Heart left ventricle (tissue), 16 donors: ENCODE results near the gene ARHGAP8. TPM values are rescaled to one million over a fixed set of nuclear protein-coding genes. Genes with fewer than 3 reads are reported as not detected.

Source experiments
- ATAC-seq, 4 donors: fragments of 200-7000 bp; cut with Tn5 transposase; one replicate each; pipeline ENCODE4 v1.9.1; 2020 to 2022; ENCODE audit warnings: moderate library complexity in 4 of 4, mild to moderate bottlenecking in 3 of 4, moderate number of reproducible peaks in 1 of 4
- DNase-seq, 5 donors: peaks; one replicate each; pipeline ENCODE4 v3.0.0-alpha.2; 2020
- H3K27ac ChIP-seq, 12 donors: fragments of 200-600 bp; sonication (generic) in 4 of 12; one replicate each; pipeline versions ENCODE4 v1.5.0 to v1.8.0; 2016 to 2022; ENCODE audit warnings: mild to moderate bottlenecking in 2 of 12
- H3K27me3 ChIP-seq, 9 donors: fragments of 200-600 bp; sonication (generic) in 2 of 9; one replicate each; pipeline versions ENCODE4 v1.5.1 to v1.8.0; 2016 to 2022; ENCODE audit warnings: mild to moderate bottlenecking in 3 of 9
- H3K36me3 ChIP-seq, 9 donors: fragments of 200-600 bp; sonication (generic) in 2 of 9; one replicate each; pipeline versions ENCODE4 v1.5.0 to v1.8.0; 2018 to 2022; ENCODE audit warnings: mild to moderate bottlenecking in 2 of 9
- H3K4me1 ChIP-seq, 12 donors: fragments of 200-600 bp; sonication (generic) in 4 of 12; one replicate each; pipeline versions ENCODE4 v1.5.0 to v1.8.0; 2016 to 2022; ENCODE audit warnings: mild to moderate bottlenecking in 3 of 12
- H3K4me3 ChIP-seq, 12 donors: fragments of 200-600 bp; sonication (generic) in 4 of 12; one replicate each; pipeline versions ENCODE4 v1.5.0 to v1.8.0; 2017 to 2022; ENCODE audit warnings: mild to moderate bottlenecking in 9 of 12, moderate library complexity in 4 of 12
- H3K9me3 ChIP-seq, 12 donors: fragments of 200-600 bp; sonication (generic) in 4 of 12; one replicate each; pipeline versions ENCODE4 v1.5.0 to v1.8.0; 2016 to 2022; ENCODE audit warnings: mild to moderate bottlenecking in 1 of 12
- CTCF ChIP-seq, 12 donors: fragments of 200-600 bp; sonication (generic) in 4 of 12; IDR thresholded peaks; one replicate each; pipeline versions ENCODE4 v1.5.0 to v1.8.0; 2018 to 2022; ENCODE audit warnings: antibody characterized with exemption in 12 of 12, mild to moderate bottlenecking in 5 of 12
- POLR2A ChIP-seq, 2 donors: fragments of 450-650 bp; IDR thresholded peaks; one replicate each; pipeline ENCODE4 v1.6.1; 2017; ENCODE audit warnings: antibody characterized with exemption in 2 of 2, mild to moderate bottlenecking in 2 of 2, moderate library complexity in 2 of 2
- whole genome bisulfite sequencing, 4 donors: extraction: QIAGEN DNeasy Blood & Tissue Kit in 2 of 4; methylation state at CpG; one replicate each; pipeline versions ENCODE4 v1.1.5 to v1.1.7; 2013 to 2018; 5-methylcytosine and 5-hydroxymethylcytosine counted together
- intact Hi-C, 10 donors: fragments of 100-400 bp; cut with DNase I; formaldehyde crosslinking; loops; one replicate each; pipeline versions ENCODE4 v1.11.1 to v1.14.2; 2022
- polyA plus RNA-seq, 2 donors: library from polyadenylated mRNA; stranded (reverse); fragments of 200-250 nt; gene quantifications; one replicate each; pipeline ENCODE4 v1.2.3, GENCODE V29; 2013
- total RNA-seq, 9 donors: library from RNA; depleted of rRNA in 2 of 9; stranded (reverse); fragments of >200 nt in 2 of 9; fragmentation: NEBNext Ultra II Directional in 3 of 9; extraction: Animal tissue kit (Norgen Biotek cat#: 25700) in 3 of 9; gene quantifications; one replicate each; pipeline versions ENCODE4 v1.1.0 to v1.2.4, GENCODE V29; 2016 to 2023
- donor health status: ischemic (EF 13 %, LVEDD 7.1; RV severe dilation, severe dysfunction).
- donor health status: healthy with polysubstance abuse.
- donor health status: DM: no; HTN: yes; CAD: no.
- donor health status: DM: no; HTN: no; CAD: no.
- donor health status: ischemic (EF 25% LVEDD 6.9; RV normal size, moderate dysfunction).
- donor health status: ischemic (EF 25% LVEDD 5.7; RV mildly dilated, moderate dysfunction).
- donor health status: healthy.
- donor health status: DM: yes; HTN: yes; CAD: no.
- donor health status: ischemic (EF 35%, LVEDD 5.7; RV mildly dilated, moderate dysfunction).
- donor health status: nonischemic (EF 11% LVEDD 7.7; RV severe dilation, severe dysfunction).
- donor health status: DM: yes; HTN: yes; CAD: no.
- donor health status: PGD.
- donor health status: ischemic (EF 29% LVEDD 5.4; RV normal size, mild dysfunction).
- donor health status: nonischemic (EF 23%, LVEDD 6.1; RV moderate dilation, normal function).

The ARHGAP8 gene
- total and polyA plus RNA-seq, 11 donors: 0.08 to 1.3 (median 0.23) TPM; not detected in 7

GRCh38 chr22:44730490-44731356 is 21.7 kb upstream of the ARHGAP8 start:
- H3K27ac ChIP-seq: peak overlapping the region in 1 of 12 donors; percentile 79
- intact Hi-C loops: no loop called here
- peak in 1 of 5 donors; percentile 20 for DNase-seq
- WGBS, 4 donors: 79 to 93% (median 86%) methylated on average over 13 to 19 of the region's 19 CpGs
- H3K4me3 ChIP-seq: no peak overlapping the region
- H3K9me3 ChIP-seq: no peaks in the 10 kb centered on the region
- ATAC-seq: no peak
- peaks cover 0 to 20% (median 12%) of the 10 kb centered on the region in 12 donors for H3K4me1 ChIP-seq
- peaks cover 0 to 4% (median 0%) of the 10 kb centered on the region in 9 donors for H3K27me3 ChIP-seq
- TF ChIP-seq POLR2A (IDR thresholded peaks at IDR 0.05): no peak
- no peak for TF ChIP-seq CTCF (IDR thresholded peaks at IDR 0.05)
- no peaks in the 10 kb centered on the region for H3K36me3 ChIP-seq

DNA sequence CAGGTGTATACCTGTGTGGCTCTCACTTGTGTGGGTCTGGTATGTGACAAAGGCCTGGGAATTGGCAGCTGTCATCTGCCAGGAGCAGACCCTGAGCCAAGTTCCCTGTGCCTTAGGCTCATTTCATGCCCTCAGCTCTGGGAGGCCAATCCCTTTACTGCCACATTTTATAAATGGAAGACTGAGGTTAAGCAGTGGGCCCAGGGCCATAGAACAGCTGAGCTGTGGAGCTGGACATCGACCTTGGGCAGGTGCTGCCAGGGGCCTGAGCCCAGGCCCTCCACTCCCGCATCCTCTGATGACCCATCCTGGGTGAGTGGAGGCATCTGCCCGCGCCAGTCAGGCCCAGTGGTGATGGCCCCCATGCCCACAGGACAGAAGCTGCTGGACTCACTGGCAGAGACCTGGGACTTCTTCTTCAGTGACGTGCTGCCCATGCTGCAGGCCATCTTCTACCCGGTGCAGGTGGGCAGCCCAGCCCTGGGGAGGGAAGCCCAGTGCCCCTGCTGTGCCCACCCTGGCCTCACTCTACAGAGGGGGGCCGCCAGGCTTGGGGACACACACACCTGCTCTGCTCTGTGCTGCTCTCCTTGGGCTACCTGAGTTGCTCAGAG is 20.9 kb upstream of the ARHGAP8 start:
- H3K4me3 ChIP-seq: no peak overlapping the region
- H3K27me3 ChIP-seq: peaks cover 0 to 11% (median 5%) of the 10 kb centered on the region in 9 donors
- 71 to 85% (median 82%) methylated on average over 5 to 7 of the region's 7 CpGs for WGBS, 4 donors
- no peak overlapping the region for H3K27ac ChIP-seq
- H3K4me1 ChIP-seq: peaks cover 0 to 25% (median 17%) of the 10 kb centered on the region in 12 donors
- H3K9me3 ChIP-seq: no peaks in the 10 kb centered on the region
- intact Hi-C loops: no loop called here
- TF ChIP-seq CTCF (IDR thresholded peaks at IDR 0.05) (no peak), POLR2A (IDR thresholded peaks at IDR 0.05) (no peak)
- DNase-seq (peak in 2 of 5 donors; percentile 13 to 20), ATAC-seq (no peak)
- no peaks in the 10 kb centered on the region for H3K36me3 ChIP-seq

GRCh38 chr22:44732017-44732561 is 20.3 kb upstream of the ARHGAP8 start:
- Histone ChIP-seq H3K27me3 (peaks cover 0 to 17% (median 10%) of the 10 kb centered on the region in 9 donors), H3K27ac (no peak overlapping the region), H3K4me3 (no peak overlapping the region), H3K36me3 (no peaks in the 10 kb centered on the region), H3K9me3 (no peaks in the 10 kb centered on the region), H3K4me1 (peaks cover 0 to 28% (median 18%) of the 10 kb centered on the region in 12 donors)
- ATAC-seq: no peak
- WGBS, 4 donors: 86 to 94% (median 90%) methylated on average over 8 to 21 of the region's 21 CpGs
- intact Hi-C loops: no loop called here
- DNase-seq: peak in 2 of 5 donors; percentile 14 to 21
- no peak for TF ChIP-seq CTCF (IDR thresholded peaks at IDR 0.05)
- TF ChIP-seq POLR2A (IDR thresholded peaks at IDR 0.05): no peak

GRCh38 chr22:44732661-44733060 is 19.7 kb upstream of the ARHGAP8 start:
- intact Hi-C loops: no loop called here

More at GRCh38 chr22:44732661-44733060, 19.7 kb upstream of the ARHGAP8 start:
- H3K4me1 ChIP-seq: peaks cover 0 to 28% (median 18%) of the 10 kb centered on the region in 12 donors
- WGBS, 4 donors: 88 to 93% (median 92%) methylated on average over 25 to 27 of the region's 27 CpGs
- H3K27ac ChIP-seq: no peak overlapping the region
- H3K4me3 ChIP-seq: no peak overlapping the region
- H3K36me3 ChIP-seq: no peaks in the 10 kb centered on the region
- TF ChIP-seq POLR2A (IDR thresholded peaks at IDR 0.05): no peak
- no peak for TF ChIP-seq CTCF (IDR thresholded peaks at IDR 0.05)
- no peak for ATAC-seq
- H3K27me3 ChIP-seq: peaks cover 0 to 22% (median 13%) of the 10 kb centered on the region in 9 donors
- DNase-seq: peak in 1 of 5 donors; percentile 17
- H3K9me3 ChIP-seq: no peaks in the 10 kb centered on the region
